GM03348 (cell line): ENCODE measurements around the gene PSMA5.
A peak's percentile ranks its signal among the peaks of the same experiment; 100 is the strongest.
"Not testable (repeated sequence)": the region's sequence is repeated elsewhere in the genome, so short reads cannot be mapped to it uniquely, and the experiment has no call there.

Experiments used
- DNase-seq: peaks from one replicate; pipeline ENCODE4 v3.0.0; 2012; ENCODE audit warnings: low spot score

The PSMA5 gene

GRCh38 chr1:109426281-109427170 lies at the start of gene PSMA5:
Gene PSMA5, minus strand, starts transcription at chr1:109426448. Its CDS starts 118 bp downstream, at chr1:109426330.
- DNase-seq: peak; percentile 98

DNA sequence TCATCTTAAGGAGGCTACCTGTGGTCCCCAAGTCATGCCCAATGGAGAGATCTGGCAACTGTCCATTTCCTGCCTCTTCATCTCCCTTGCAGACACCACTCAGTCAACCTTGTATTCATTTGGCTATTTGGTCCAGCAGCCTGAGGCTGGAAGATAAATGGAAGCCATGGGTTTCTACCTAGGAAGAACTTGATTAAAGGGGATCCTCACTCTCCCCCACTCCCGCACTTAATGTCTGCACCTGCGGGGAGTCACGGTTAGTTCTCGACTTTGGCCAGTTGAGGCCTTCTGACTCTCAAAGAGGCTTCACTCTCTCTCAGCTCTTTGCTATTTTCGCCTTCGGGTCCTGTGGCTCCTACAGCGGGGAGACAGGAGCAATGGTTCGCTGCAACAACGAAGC lies 49.0 kb upstream of the PSMA5 start:
- no peak for DNase-seq

DNA sequence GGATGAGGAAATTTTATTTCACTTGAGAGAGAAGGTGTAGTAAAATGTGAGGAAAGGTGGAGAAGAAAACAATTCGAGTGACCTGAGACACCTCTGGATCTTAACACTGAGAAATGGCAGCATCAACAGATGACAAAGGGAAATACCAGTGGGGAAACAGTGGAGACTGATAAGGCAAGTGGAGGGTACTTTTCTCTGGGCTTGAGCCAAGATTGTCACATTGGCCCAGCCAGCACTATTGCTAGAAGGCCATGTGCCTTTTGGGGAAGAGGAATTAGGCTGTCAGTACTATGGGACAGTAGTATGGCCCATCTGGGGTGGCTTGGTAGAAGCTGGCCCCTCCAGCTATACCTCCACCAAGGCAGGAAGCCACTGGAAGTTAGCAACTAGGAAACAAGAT lies 48.4 kb upstream of the PSMA5 start:
- DNase-seq: no peak

DNA sequence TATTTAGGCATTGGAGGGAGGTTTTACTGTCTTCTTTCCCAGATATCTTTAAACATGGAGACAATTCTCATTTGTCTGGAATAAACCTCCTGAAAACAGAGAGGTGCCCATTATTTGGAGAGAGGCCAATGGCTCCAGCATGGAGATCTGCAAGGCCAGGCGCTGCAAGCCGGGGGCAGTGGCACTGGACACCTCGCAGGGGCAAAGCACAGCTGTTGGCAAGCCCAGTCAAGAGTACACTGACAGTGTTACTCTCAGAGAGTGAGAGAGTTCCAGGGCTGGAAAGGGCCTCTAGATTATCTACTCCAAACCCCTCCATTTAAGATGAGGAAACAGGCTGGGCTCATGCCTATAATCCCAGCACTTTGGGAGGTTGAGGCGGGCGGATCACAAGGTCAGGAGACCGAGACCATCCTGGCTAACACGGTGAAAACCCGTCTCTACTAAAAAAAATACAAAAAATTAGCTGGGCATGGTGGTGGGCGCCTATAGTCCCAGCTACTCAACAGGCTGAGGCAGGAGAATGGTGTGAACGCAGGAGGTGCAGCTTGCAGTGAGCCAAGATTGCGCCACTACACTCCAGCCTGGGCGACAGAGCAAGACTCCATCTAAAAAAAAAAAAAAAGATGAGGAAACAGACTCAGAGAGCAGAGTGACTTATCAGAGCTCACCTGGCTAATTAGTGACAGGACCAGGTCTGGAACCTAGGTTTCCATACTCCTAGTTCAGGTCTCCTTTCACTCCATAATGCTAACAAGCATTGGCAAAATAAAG lies 47.2 kb upstream of the PSMA5 start:
- not testable (repeated sequence) for DNase-seq

DNA sequence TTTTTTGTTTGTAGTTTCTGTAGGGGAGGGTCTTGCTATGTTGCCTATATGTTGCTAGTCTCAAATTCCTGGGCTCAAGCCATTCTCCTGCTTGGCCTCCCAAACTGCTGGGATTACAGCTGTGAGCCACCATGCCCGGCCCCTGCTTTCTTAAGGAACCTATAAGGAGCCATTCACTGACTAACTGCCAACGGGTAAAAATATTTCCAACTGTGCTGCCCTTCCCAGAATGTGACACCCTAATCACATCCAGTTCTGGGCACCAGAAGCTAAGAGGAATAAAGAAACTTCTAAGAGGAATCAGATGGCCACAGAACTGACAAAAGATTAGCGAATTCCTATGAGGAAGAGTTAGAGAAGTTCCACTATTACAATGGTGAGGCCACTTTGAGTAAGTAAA lies 46.5 kb upstream of the PSMA5 start:
- DNase-seq: no peak

DNA sequence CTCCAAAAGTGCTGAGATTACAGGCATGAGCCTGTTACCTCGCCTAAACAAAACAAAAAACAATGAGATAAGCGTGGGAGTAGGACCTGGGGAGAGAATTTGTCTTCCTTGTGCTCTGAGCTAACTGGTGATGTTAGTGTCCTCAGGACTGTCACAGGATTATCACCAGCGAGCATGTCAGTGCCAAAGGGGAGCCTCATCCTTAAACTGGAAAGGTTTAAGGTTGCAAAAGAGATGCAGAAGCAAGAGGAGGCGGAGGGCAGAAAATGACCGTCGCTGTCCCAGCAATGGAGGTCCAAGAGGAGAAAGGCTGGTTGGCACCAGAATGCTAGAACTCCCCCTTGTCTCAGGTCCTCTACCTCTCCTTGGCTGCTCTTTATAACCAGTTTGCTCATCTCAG lies 44.0 kb upstream of the PSMA5 start:
- no peak for DNase-seq

DNA sequence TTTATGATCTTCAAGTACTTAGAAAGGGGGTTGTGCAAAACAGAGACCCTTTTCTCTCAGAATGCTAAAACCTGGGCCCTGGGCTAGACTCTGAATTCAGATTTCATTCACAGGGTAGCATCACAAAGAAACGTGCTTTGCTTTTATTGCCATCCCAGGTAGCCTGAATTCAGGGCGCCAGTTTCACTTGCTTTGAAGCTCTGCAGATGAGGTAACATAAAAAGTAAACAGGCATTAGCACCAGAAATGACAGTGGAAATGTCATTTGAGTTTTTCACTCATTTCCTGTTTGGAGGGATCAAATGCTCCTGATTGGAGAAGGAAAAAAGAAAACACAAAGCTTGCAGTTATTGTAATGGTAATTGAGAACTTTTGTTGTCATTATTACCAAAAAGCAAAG lies 42.7 kb upstream of the PSMA5 start:
- no peak for DNase-seq

DNA sequence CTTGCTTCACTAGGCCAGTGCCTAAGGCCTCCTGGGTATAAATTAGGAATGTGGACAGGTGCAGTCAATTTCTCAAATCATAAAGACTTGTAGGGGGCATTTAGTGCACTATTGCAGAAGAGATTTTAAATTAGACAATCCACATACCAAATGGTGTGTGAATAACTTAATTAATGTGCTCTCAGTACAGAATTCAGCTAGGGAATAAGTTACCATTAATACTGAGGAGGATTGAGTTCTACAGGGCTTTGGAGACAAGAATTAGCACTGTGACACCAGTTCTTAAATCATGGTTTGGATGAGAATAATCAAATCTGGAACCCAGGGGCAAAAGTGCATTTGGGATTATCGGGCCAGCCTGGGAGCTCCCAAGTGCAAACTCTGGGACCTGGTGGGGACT lies 41.8 kb upstream of the PSMA5 start:
- no peak for DNase-seq

DNA sequence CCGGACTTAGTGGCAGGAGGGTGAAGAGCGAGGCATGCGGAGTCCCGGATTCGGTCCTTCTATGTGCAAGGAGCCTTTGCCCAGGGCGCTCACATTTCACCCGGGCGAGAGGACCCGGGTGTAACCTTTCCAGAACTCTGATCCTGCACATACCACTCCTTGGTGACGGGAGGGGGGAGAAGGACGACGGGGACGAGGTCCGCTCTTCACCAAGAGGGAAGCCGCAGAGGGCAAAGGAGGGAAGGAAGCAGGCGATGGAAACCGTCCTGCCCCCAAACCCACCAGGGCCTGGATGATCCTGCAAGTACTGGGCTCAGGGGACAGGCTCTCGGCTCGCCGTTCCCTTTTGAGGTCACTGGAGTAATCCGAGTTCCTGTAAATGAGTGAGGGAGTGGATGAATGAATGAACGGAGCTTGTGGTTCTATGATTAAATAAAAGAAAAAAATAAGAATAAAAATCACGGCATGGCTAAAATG lies 41.1 kb upstream of the PSMA5 start:
- no peak for DNase-seq

DNA sequence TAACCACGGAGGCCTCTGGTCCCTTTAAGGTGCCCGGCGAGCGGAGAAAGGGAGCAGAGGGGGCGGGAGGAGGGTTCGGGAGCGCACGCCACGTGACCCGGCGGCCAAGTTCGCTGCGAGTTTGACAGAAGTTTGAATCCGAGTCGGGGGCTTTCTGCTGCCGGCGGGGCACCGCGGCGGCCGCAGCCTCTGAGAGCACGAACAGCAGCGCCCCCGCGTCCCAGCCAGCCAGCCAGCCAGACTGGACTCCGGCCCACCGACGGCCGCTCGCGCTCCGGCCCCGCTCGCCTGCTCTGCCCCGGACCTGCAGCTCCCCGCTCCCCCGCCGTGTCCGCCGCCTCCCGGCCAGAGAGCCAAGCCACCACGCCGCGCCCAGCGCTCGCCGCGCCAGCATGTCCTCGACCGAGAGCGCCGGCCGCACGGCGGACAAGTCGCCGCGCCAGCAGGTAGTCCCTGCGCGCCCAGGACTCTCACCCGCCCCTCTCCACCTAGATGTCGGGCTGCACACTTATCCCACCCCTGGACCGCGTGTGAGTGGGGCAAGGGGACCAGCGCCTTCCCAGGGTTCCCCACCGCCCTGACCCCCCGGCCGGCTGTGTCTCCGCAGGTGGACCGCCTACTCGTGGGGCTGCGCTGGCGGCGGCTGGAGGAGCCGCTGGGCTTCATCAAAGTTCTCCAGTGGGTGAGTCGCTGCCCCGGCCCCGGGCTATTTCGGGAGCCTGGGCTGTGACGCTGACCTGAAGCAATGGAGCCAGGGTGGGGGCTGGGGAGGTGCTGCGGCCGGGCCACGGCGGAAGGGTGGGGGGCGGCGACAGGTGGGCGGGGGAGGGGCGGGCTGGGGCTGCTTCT lies 40.4 kb upstream of the PSMA5 start, which contains the start of gene SYPL2:
Gene SYPL2, plus strand, starts transcription at position 95 of the 849 bp plus-strand sequence. Its CDS starts 298 bp downstream, at position 393.
- peak; percentile 77 for DNase-seq

GRCh38 chr1:109466125-109466451 lies 39.8 kb upstream of the PSMA5 start:
- DNase-seq: no peak

DNA sequence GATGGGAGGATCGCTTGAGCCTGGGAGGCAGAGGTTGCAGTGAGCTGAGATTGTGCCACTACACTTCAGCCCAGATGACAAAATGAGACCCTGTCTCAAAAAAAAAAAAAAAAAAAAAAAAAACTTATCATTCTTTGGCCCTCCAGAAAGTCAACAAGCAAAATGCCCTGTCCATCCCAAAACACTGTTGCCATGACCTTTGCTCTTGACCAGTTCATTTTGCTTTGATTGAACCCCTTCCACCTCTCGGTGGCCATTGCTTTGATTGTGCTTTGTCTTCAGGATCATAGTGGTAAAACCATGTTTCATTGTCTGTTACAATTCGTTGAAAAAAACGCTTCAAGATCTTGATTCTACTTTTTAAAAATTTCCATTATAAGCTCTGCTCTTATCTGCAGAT lies 31.6 kb upstream of the PSMA5 start:
- no peak for DNase-seq

GRCh38 chr1:109454497-109455133 lies 28.4 kb upstream of the PSMA5 start:
- DNase-seq: no peak

DNA sequence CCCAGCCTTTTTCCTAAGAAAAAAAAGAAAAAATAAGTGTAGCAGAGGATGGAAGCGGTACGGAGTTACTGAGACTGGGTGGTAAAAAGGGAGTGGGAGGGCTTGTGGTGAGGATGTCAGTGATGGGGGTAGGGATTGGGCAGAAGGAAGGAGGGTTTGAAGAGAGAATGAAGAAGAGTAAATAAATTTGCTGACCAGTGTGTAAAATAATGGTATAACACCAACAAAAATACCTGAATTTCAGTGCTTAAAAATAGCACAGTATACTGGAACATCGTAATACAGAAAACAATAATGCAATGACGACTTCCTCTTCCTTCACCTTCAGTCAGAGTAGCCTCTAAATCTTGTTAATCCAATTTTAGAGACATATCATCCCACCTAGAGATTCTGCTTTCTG lies 21.3 kb upstream of the PSMA5 start:
- no peak for DNase-seq

DNA sequence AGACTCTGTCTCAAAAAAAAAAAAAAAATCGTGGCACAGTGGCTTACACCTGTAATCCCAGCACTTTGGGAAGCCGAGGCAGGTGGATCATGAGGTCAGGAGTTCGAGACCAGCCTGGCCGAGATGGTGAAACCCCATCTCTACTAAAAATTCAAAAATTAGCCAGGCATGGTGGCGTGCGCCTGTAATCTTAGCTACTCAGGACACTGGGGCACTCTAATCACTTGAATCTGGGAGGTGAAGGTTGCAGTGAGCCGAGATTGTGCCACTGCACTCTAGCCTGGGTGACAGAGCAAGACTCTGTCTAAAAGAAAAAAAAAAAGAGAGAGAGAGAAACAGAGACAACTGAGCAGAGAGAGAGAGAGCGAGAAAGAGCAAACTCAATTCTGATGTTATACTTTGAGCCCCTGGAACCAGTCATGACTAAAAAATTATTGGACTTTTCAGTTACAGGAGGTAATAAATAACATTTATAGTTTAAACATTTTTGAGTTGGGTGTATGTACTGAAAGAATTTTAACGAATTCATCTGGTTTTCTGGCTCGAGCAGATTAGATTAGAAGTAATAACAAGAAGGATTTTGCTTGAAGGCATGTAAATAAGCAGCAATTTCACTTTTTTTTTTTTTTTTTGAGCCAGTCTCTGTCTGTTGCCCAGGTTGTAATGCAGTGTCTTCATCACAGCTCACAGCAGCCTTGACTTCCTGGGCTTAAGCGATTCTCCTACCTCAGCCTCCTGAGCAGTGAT lies 19.9 kb upstream of the PSMA5 start:
- peak; percentile 44 for DNase-seq

- DNase-seq: no peak
Observed at GRCh38 chr1:109444346-109444745, 18.1 kb upstream of the PSMA5 start.

- no peak for DNase-seq
Observed at GRCh38 chr1:109443476-109443875, 17.2 kb upstream of the PSMA5 start.

- DNase-seq: peak; percentile 23
Observed at GRCh38 chr1:109441069-109441468, 14.8 kb upstream of the PSMA5 start.

DNA sequence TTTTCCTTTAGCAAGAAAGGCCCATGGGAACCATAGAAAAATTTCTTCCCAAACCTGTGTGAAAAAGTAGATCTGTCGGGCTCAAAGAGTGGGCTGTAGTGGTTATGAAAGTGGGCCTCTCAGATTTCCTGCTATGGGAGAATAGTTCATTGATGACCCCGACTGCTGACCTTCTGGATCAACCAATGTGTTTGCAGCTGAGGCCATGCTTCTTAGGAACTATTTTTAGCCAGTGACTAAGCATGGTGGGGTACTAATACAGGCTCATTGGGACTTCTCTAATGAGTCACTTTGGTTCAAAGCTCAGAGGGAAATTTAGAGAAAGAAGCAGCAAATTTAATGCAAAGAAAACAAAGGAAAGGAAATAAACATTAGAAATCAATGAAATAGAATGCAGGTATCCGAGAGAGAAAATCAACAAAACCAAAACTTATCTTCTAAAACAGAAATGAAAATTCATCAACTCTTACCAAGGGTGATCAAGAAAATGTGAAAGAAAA lies 12.6 kb upstream of the PSMA5 start:
- DNase-seq: peak; percentile 76

GRCh38 chr1:109434484-109434883 lies 8.2 kb upstream of the PSMA5 start:
- no peak for DNase-seq

- DNase-seq: no peak
Observed at GRCh38 chr1:109433322-109433721, 7.1 kb upstream of the PSMA5 start.
